Neural cell (in vitro differentiated cells): ENCODE data around the gene MEOX1. TPM values are rescaled to one million over a fixed set of nuclear protein-coding genes. Genes with fewer than 3 reads are reported as not detected.

Source experiments
- H2AFZ ChIP-seq: fragments of 200-600, 300-800 bp; sonication (generic), shearing (Covaris generic); 2 replicates; pipeline ENCODE4 v1.6.0; 2014; ENCODE audit warnings: low read depth, mild to moderate bottlenecking, antibody characterized with exemption, low read length, moderate library complexity
- H3F3A ChIP-seq: fragments of 200-600 bp; shearing (Covaris generic); 2 replicates; pipeline ENCODE4 v1.6.1; 2016; ENCODE audit warnings: mild to moderate bottlenecking, moderate library complexity, mixed read lengths, antibody characterized with exemption, low read length; ENCODE audit not compliant: insufficient read depth, poor library complexity, severe bottlenecking
- H3K27ac ChIP-seq: fragments of 200-600, 300-800 bp; sonication (generic), shearing (Covaris generic); 2 replicates; pipeline ENCODE4 v1.5.1; 2014; ENCODE audit warnings: mild to moderate bottlenecking, low read length, moderate library complexity
- H3K27me3 ChIP-seq: fragments of 300-800, 200-600 bp; sonication (generic), shearing (Covaris generic); 2 replicates; pipeline ENCODE4 v1.6.0; 2014; ENCODE audit warnings: mild to moderate bottlenecking, low read depth, low read length, moderate library complexity; ENCODE audit not compliant: insufficient read depth
- H3K36me3 ChIP-seq: fragments of 300-800, 200-600 bp; sonication (generic), shearing (Covaris generic); 2 replicates; pipeline ENCODE4 v1.5.1; 2014; ENCODE audit warnings: mild to moderate bottlenecking, antibody characterized with exemption, low read length, moderate library complexity; ENCODE audit not compliant: insufficient read depth
- H3K4me2 ChIP-seq: fragments of 300-800, 200-600 bp; sonication (generic), shearing (Covaris generic); 2 replicates; pipeline ENCODE4 v1.6.0; 2014; ENCODE audit warnings: mild to moderate bottlenecking, low read length
- H3K4me3 ChIP-seq: fragments of 300-800, 200-600 bp; sonication (generic), shearing (Covaris generic); 2 replicates; pipeline ENCODE4 v1.5.1; 2014; ENCODE audit warnings: mild to moderate bottlenecking, low read length, moderate library complexity
- H3K79me2 ChIP-seq: fragments of 200-600 bp; shearing (Covaris generic); replicated peaks from 2 replicates; pipeline ENCODE4 v1.6.0; 2014; ENCODE audit warnings: mild to moderate bottlenecking, low read length, moderate library complexity; ENCODE audit not compliant: insufficient read depth
- H3K9ac ChIP-seq: fragments of 300-800, 200-600 bp; sonication (generic), shearing (Covaris generic); 2 replicates; pipeline ENCODE4 v1.6.1; 2016; ENCODE audit warnings: mild to moderate bottlenecking, low read length, mixed read lengths
- H3K9me2 ChIP-seq: fragments of 200-600 bp; shearing (Covaris generic); 2 replicates; pipeline ENCODE4 v1.6.1; 2016; ENCODE audit warnings: mild to moderate bottlenecking, low read length, mixed read lengths; ENCODE audit not compliant: insufficient read depth
- H3K9me3 ChIP-seq: fragments of 200-600, 300-800 bp; sonication (generic), shearing (Covaris generic); 2 replicates; pipeline ENCODE4 v1.6.1; 2016; ENCODE audit warnings: mild to moderate bottlenecking, mixed run types, low read length, moderate library complexity, mixed read lengths
- H4K20me1 ChIP-seq: fragments of 200-600 bp; shearing (Covaris generic); 2 replicates; pipeline ENCODE4 v1.6.1; 2016; ENCODE audit warnings: mild to moderate bottlenecking, mixed run types; ENCODE audit not compliant: insufficient read depth
- EP300 ChIP-seq: fragments of 450-650 bp; conservative IDR thresholded peaks from 2 replicates; pipeline ENCODE4 v1.6.1; 2014; ENCODE audit warnings: antibody characterized with exemption, mild to moderate bottlenecking, moderate library complexity; ENCODE audit not compliant: poor library complexity, severe bottlenecking
- EZH2 ChIP-seq: fragments of 200-600, 300-800 bp; shearing (Covaris generic), sonication (generic); IDR thresholded peaks from 2 replicates; pipeline ENCODE4 v1.6.1; 2014; ENCODE audit warnings: antibody characterized with exemption, low read length, borderline replicate concordance, mild to moderate bottlenecking; ENCODE audit not compliant: insufficient read depth, poor library complexity, severe bottlenecking
- MXI1 ChIP-seq: fragments of 450-650 bp; conservative IDR thresholded peaks from 2 replicates; pipeline ENCODE4 v1.6.1; 2014; ENCODE audit warnings: antibody characterized with exemption, mild to moderate bottlenecking; ENCODE audit not compliant: poor library complexity, severe bottlenecking
- POLR2AphosphoS5 ChIP-seq: IDR thresholded peaks from 2 replicates; pipeline ENCODE4 v1.6.1; 2012
- RAD21 ChIP-seq: fragments of 450-650 bp; conservative IDR thresholded peaks from 2 replicates; pipeline ENCODE4 v1.6.1; 2014; ENCODE audit warnings: antibody characterized with exemption, mild to moderate bottlenecking, moderate library complexity
- SMC3 ChIP-seq: fragments of 450-650 bp; conservative IDR thresholded peaks from 2 replicates; pipeline ENCODE4 v1.6.1; 2014; ENCODE audit warnings: antibody characterized with exemption, mild to moderate bottlenecking, moderate library complexity; ENCODE audit not compliant: poor library complexity
- TAF1 ChIP-seq: IDR thresholded peaks from 2 replicates; pipeline ENCODE4 v1.6.1; 2012; ENCODE audit warnings: low read depth
- polyA plus RNA-seq: library from polyadenylated mRNA; depleted of rRNA; stranded (reverse); fragments of >200 nt; gene quantifications from 2 replicates; pipeline ENCODE4 v1.2.3, GENCODE V29; 2014
- TF ChIP-seq, protein P1 (sequence below): fragments of 450-650 bp; IDR thresholded peaks from 2 replicates; pipeline ENCODE4 v1.5.1; 2014; ENCODE audit warnings: antibody characterized with exemption, mild to moderate bottlenecking, moderate library complexity; ENCODE audit not compliant: poor library complexity, severe bottlenecking
- TF ChIP-seq, protein P2 (sequence below): IDR thresholded peaks from 2 replicates; pipeline ENCODE4 v1.6.1; 2012; ENCODE audit warnings: borderline replicate concordance

MEOX1 gene
- polyA plus RNA-seq, 1 donor from 2014 or later: 0.50 TPM

DNA sequence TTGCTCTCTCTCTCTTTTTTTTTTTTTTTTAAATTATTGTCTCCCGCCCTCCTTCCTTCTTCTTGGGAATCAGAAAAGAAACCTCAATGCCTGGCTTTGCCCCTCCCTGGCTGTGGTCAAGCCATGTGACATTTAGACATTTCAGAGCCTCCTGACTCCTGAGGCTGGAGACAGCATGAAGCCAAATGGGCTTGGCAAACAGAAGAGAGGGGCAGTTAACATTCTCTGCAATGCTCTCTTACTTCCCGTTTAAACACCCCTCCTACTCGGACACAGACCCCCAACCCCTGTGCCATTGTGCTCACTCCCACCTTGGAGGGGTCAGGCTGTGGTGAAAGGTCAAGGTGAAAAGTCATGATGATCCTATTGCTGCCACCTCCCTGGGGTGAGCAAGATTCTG lies 14.7 kb upstream of the MEOX1 start:
- H3K9ac ChIP-seq: no peak overlapping the region
- no peak overlapping the region for H3K4me2 ChIP-seq
- no peaks in the 10 kb centered on the region for H3K9me2 ChIP-seq
- H3K36me3 ChIP-seq: no peaks in the 10 kb centered on the region
- no peaks in the 10 kb centered on the region for H3K9me3 ChIP-seq
- no peaks in the 10 kb centered on the region for H3K27me3 ChIP-seq
- no peak overlapping the region for H3K4me3 ChIP-seq
- H3F3A ChIP-seq: no peaks in the 10 kb centered on the region
- no peak overlapping the region for H2AFZ ChIP-seq
- H3K27ac ChIP-seq: no peak overlapping the region
- no peaks in the 10 kb centered on the region for H4K20me1 ChIP-seq
- H3K79me2 ChIP-seq: no peaks in the 10 kb centered on the region
- TF ChIP-seq EP300: no peak
- no peak for TF ChIP-seq MXI1
- TF ChIP-seq, protein P1, sequence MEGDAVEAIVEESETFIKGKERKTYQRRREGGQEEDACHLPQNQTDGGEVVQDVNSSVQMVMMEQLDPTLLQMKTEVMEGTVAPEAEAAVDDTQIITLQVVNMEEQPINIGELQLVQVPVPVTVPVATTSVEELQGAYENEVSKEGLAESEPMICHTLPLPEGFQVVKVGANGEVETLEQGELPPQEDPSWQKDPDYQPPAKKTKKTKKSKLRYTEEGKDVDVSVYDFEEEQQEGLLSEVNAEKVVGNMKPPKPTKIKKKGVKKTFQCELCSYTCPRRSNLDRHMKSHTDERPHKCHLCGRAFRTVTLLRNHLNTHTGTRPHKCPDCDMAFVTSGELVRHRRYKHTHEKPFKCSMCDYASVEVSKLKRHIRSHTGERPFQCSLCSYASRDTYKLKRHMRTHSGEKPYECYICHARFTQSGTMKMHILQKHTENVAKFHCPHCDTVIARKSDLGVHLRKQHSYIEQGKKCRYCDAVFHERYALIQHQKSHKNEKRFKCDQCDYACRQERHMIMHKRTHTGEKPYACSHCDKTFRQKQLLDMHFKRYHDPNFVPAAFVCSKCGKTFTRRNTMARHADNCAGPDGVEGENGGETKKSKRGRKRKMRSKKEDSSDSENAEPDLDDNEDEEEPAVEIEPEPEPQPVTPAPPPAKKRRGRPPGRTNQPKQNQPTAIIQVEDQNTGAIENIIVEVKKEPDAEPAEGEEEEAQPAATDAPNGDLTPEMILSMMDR: no peak
- TF ChIP-seq RAD21: no peak
- TF ChIP-seq SMC3: no peak

DNA sequence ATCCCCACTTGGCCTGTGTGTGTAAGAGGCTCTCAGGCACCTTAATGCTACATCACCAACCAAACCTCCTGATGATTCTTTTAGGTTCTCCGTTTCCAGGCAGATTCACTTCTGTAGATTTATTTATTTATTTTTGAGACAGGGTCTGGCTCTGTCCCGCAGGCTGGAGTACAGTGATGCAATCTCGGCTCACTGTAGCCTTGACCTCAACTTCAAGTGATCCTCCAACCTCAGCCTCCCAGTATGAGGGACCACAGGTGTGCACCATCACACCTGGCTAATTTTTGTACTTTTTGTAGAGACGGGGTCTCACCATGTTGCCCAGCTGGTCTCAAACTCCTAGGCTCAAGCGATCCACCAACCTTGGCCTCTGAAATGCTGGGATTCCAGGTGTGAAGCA lies 12.7 kb upstream of the MEOX1 start:
- no peaks in the 10 kb centered on the region for H3K27me3 ChIP-seq
- no peak overlapping the region for H2AFZ ChIP-seq
- H3K36me3 ChIP-seq: no peaks in the 10 kb centered on the region
- H3K79me2 ChIP-seq: no peaks in the 10 kb centered on the region
- no peak for TF ChIP-seq EP300
- no peak for TF ChIP-seq POLR2AphosphoS5
- TF ChIP-seq MXI1: no peak
- no peak for TF ChIP-seq RAD21
- TF ChIP-seq SMC3: no peak
- TF ChIP-seq, protein P1: no peak
- no peaks in the 10 kb centered on the region for H3F3A ChIP-seq
- no peaks in the 10 kb centered on the region for H3K9me2 ChIP-seq
- H3K9ac ChIP-seq: no peak overlapping the region
- H3K4me2 ChIP-seq: no peak overlapping the region
- H4K20me1 ChIP-seq: no peaks in the 10 kb centered on the region
- no peak overlapping the region for H3K27ac ChIP-seq
- H3K9me3 ChIP-seq: no peaks in the 10 kb centered on the region
- H3K4me3 ChIP-seq: no peak overlapping the region

DNA sequence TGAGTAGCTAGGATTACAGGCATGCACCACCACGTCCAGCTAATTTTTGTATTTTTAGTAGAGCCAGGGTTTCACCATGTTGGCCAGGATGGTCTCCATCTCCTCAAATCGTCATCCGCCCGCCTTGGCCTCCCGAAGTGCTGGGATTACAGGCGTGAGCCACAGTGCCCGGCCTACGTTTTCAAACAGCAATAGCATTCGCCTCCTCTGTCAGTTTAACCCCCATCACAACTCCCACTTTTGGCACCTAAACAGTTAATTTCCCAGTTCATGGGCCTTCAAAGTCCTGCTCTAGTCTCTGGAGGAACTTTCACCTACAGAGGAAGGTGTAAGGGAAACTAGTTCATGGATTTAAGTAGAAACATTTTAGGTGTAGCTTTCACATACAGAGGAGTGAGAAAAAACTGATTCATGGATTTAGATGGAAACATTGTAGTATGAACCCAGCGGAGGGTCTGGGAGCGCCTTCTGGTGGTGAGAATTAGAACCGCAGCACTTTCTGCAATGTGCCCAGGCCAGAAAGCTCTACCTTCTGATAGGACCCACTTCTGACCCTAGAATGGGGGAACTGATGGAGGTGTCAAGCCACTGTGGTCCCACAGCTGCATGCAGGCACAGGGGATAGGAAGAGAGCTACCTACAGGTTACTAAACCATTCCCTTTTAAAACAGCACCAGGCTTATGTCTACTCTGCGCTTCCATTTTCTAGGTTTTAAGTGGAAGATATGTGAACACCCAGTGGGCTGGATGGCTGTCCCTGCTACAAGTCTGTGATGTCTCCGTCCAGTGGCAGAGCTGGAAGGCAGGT lies 12.0 kb upstream of the MEOX1 start:
- H2AFZ ChIP-seq: no peak overlapping the region
- H3K4me2 ChIP-seq: no peak overlapping the region
- H3K79me2 ChIP-seq: no peaks in the 10 kb centered on the region
- H3K27ac ChIP-seq: no peak overlapping the region
- TF ChIP-seq MXI1 (no peak), TAF1 (no peak), RAD21 (peak; percentile 68), EP300 (no peak), SMC3 (peak; percentile 76), POLR2AphosphoS5 (no peak), EZH2 (no peak)
- TF ChIP-seq, protein P2, sequence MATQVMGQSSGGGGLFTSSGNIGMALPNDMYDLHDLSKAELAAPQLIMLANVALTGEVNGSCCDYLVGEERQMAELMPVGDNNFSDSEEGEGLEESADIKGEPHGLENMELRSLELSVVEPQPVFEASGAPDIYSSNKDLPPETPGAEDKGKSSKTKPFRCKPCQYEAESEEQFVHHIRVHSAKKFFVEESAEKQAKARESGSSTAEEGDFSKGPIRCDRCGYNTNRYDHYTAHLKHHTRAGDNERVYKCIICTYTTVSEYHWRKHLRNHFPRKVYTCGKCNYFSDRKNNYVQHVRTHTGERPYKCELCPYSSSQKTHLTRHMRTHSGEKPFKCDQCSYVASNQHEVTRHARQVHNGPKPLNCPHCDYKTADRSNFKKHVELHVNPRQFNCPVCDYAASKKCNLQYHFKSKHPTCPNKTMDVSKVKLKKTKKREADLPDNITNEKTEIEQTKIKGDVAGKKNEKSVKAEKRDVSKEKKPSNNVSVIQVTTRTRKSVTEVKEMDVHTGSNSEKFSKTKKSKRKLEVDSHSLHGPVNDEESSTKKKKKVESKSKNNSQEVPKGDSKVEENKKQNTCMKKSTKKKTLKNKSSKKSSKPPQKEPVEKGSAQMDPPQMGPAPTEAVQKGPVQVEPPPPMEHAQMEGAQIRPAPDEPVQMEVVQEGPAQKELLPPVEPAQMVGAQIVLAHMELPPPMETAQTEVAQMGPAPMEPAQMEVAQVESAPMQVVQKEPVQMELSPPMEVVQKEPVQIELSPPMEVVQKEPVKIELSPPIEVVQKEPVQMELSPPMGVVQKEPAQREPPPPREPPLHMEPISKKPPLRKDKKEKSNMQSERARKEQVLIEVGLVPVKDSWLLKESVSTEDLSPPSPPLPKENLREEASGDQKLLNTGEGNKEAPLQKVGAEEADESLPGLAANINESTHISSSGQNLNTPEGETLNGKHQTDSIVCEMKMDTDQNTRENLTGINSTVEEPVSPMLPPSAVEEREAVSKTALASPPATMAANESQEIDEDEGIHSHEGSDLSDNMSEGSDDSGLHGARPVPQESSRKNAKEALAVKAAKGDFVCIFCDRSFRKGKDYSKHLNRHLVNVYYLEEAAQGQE: no peak
- TF ChIP-seq, protein P1: peak; percentile 72
- H4K20me1 ChIP-seq: no peaks in the 10 kb centered on the region
- no peak overlapping the region for H3K9ac ChIP-seq
- no peaks in the 10 kb centered on the region for H3K36me3 ChIP-seq
- no peaks in the 10 kb centered on the region for H3K9me2 ChIP-seq
- H3K9me3 ChIP-seq: no peaks in the 10 kb centered on the region
- no peaks in the 10 kb centered on the region for H3K27me3 ChIP-seq
- H3K4me3 ChIP-seq: no peak overlapping the region
- H3F3A ChIP-seq: no peaks in the 10 kb centered on the region
